T-cell (primary cell): ENCODE data around the gene KCNIP4. TPM values are rescaled to one million over a fixed set of nuclear protein-coding genes. Genes with fewer than 3 reads are reported as not detected.

ENCODE experiments used
- ATAC-seq, 4 experiments: fragments of 200-7000 bp in 3 of 4; fragments of 150-1000 bp in 1 of 4; cut with Tn5 transposase; replicated peaks in 1 of 4; 1 replicate in 3 of 4; 2 replicates in 1 of 4; pipeline ENCODE4 v1.10.0; 2021; ENCODE audit warnings: moderate library complexity in 3 of 4, mild to moderate bottlenecking in 2 of 4, moderate number of reproducible peaks in 1 of 4
- CTCF ChIA-PET, 2 donors: fragments of 300-600 bp; sonication (Branson Sonifier 250); formaldehyde crosslinking; loops; one replicate each; lab custom pipeline; 2022; ENCODE audit warnings: antibody characterized with exemption in 2 of 2; lab: Charles Lee
- POLR2A ChIA-PET, 2 donors: fragments of 300-600 bp; sonication (Branson Sonifier 250); formaldehyde crosslinking; loops; one replicate each; lab custom pipeline; 2022; ENCODE audit warnings: antibody characterized with exemption in 2 of 2; lab: Charles Lee
- DNase-seq, 35 experiments: peaks; one replicate each; pipeline versions ENCODE4 v3.0.0 to v3.0.0-alpha.2; 2013 to 2023
- H3K27ac ChIP-seq: one replicate; pipeline ENCODE4 v1.5.1; 2013; ENCODE audit warnings: low read length
- H3K27me3 ChIP-seq, 2 experiments: replicated peaks in 1 of 2; 1 replicate in 1 of 2; 2 replicates in 1 of 2; pipeline versions ENCODE4 v1.6.1 to v1.7.0; 2013; ENCODE audit warnings: low read length in 1 of 2, mixed read lengths in 1 of 2; ENCODE audit not compliant: control insufficient read depth in 2 of 2, insufficient read depth in 2 of 2; ENCODE audit errors: extremely low read depth in 1 of 2
- H3K36me3 ChIP-seq, 2 donors: 1 replicate in 1 of 2; 2 replicates in 1 of 2; pipeline versions ENCODE4 v1.6.1 to v1.7.0; 2013; ENCODE audit warnings: low read length in 1 of 2; ENCODE audit not compliant: control insufficient read depth in 2 of 2, insufficient read depth in 1 of 2; ENCODE audit errors: extremely low read depth in 1 of 2
- H3K4me1 ChIP-seq, 2 experiments: 1 replicate in 1 of 2; 2 replicates in 1 of 2; pipeline versions ENCODE4 v1.6.1 to v1.7.0; 2013; ENCODE audit warnings: low read length in 2 of 2, mixed read lengths in 1 of 2; ENCODE audit not compliant: insufficient read depth in 2 of 2, control insufficient read depth in 1 of 2; ENCODE audit errors: extremely low read depth in 1 of 2
- H3K4me3 ChIP-seq, 2 donors: 1 replicate in 1 of 2; 2 replicates in 1 of 2; pipeline versions ENCODE4 v1.5.1 to v1.7.0; 2013; ENCODE audit warnings: mild to moderate bottlenecking in 2 of 2, low read length in 1 of 2, moderate library complexity in 1 of 2; ENCODE audit not compliant: control insufficient read depth in 1 of 2; ENCODE audit errors: extremely low read depth in 1 of 2
- H3K9me3 ChIP-seq: 2 replicates; pipeline ENCODE4 v1.7.0; 2013
- H3K27ac Mint-ChIP-seq, 2 donors: one replicate each; pipeline ENCODE4 v1.8.0; 2020 to 2021; ENCODE audit warnings: mild to moderate bottlenecking in 2 of 2, mixed read lengths in 2 of 2
- H3K27me3 Mint-ChIP-seq, 2 donors: one replicate each; pipeline ENCODE4 v1.8.0; 2021 to 2022; ENCODE audit warnings: mixed read lengths in 2 of 2
- H3K36me3 Mint-ChIP-seq: one replicate; pipeline ENCODE4 v1.8.0; 2021; ENCODE audit warnings: mixed read lengths
- H3K4me1 Mint-ChIP-seq, 3 donors: one replicate each; pipeline ENCODE4 v1.8.0; 2020 to 2022; ENCODE audit warnings: mixed read lengths in 3 of 3, mild to moderate bottlenecking in 1 of 3
- H3K4me3 Mint-ChIP-seq, 3 donors: one replicate each; pipeline ENCODE4 v1.8.0; 2020 to 2022; ENCODE audit warnings: mild to moderate bottlenecking in 3 of 3, mixed read lengths in 3 of 3, moderate library complexity in 3 of 3
- H3K9me3 Mint-ChIP-seq, 3 donors: one replicate each; pipeline ENCODE4 v1.8.0; 2020 to 2022; ENCODE audit warnings: mixed read lengths in 3 of 3
- WGBS: methylation state at CpG from one replicate; pipeline ENCODE4 v1.1.5; 2013; ENCODE audit warnings: missing lambda C conversion rate; ENCODE audit not compliant: insufficient coverage; 5-methylcytosine and 5-hydroxymethylcytosine counted together
- total RNA-seq, 35 experiments: library from RNA in 6 of 35; stranded (reverse) in 6 of 35; fragments of 120-200 nt in 1 of 35; gene quantifications; one replicate each; pipeline versions ENCODE4 v1.2.1 to v1.2.4 and lab custom pipeline; 2013 to 2026

The KCNIP4 gene
- total RNA-seq, 5 donors from 2014 or later (not counting 1 experiment from before 2014, with no cell fraction given) = not detected

GRCh38 chr4:20680736-20681135, 1267.8 kb downstream of the KCNIP4 start:
- no peak overlapping the region for H3K27ac ChIP-seq
- DNase-seq (no peak), ATAC-seq (no peak)
- H3K9me3 ChIP-seq = no peaks in the 10 kb centered on the region
- H3K4me3 Mint-ChIP-seq = no peak overlapping the region
- H3K4me3 ChIP-seq = no peak overlapping the region
- no peaks in the 10 kb centered on the region for H3K36me3 Mint-ChIP-seq
- peaks cover 26 to 34% of the 10 kb centered on the region in 2 donors for H3K27me3 Mint-ChIP-seq
- WGBS = 67% methylated on average over 1 of the region's 1 CpG
- CTCF ChIA-PET = no interaction called here
- H3K27ac Mint-ChIP-seq = no peak overlapping the region
- no peaks in the 10 kb centered on the region for H3K4me1 ChIP-seq
- no peaks in the 10 kb centered on the region for H3K36me3 ChIP-seq
- no peaks in the 10 kb centered on the region for H3K9me3 Mint-ChIP-seq
- no peaks in the 10 kb centered on the region for H3K4me1 Mint-ChIP-seq
- peaks cover 0 to 3% of the 10 kb centered on the region in 2 experiments for H3K27me3 ChIP-seq
- POLR2A ChIA-PET = no interaction called here

GRCh38 chr4:20679951-20680350, 1268.6 kb downstream of the KCNIP4 start:
- ChIA-PET CTCF (no interaction called here), POLR2A (no interaction called here)
- H3K9me3 ChIP-seq = no peaks in the 10 kb centered on the region
- H3K27me3 ChIP-seq = peaks cover 0 to 3% of the 10 kb centered on the region in 2 experiments
- H3K4me1 ChIP-seq = no peaks in the 10 kb centered on the region
- no peak for DNase-seq
- H3K36me3 Mint-ChIP-seq = no peaks in the 10 kb centered on the region
- no peak for ATAC-seq
- H3K36me3 ChIP-seq = no peaks in the 10 kb centered on the region
- no peak overlapping the region for H3K4me3 Mint-ChIP-seq
- no peaks in the 10 kb centered on the region for H3K4me1 Mint-ChIP-seq
- H3K9me3 Mint-ChIP-seq = no peaks in the 10 kb centered on the region
- no peak overlapping the region for H3K27ac ChIP-seq
- peaks cover 28 to 36% of the 10 kb centered on the region in 2 donors for H3K27me3 Mint-ChIP-seq
- WGBS = no CpG with 5 or more reads among the region's 1 CpG
- no peak overlapping the region for H3K27ac Mint-ChIP-seq
- H3K4me3 ChIP-seq = no peak overlapping the region
